Mesendoderm (in vitro differentiated cells): ENCODE data around the gene DAPK1.
"Not testable (repeated sequence)": the region's sequence is repeated elsewhere in the genome, so short reads cannot be mapped to it uniquely, and the experiment has no call there.

ENCODE experiments used
- DNase-seq: peaks from one replicate; pipeline ENCODE4 v3.0.0; 2013
- H2AK5ac ChIP-seq: 2 replicates; pipeline ENCODE4 v1.6.1; 2013; ENCODE audit warnings: low read length, inconsistent platforms
- H2BK120ac ChIP-seq: 2 replicates; pipeline ENCODE4 v1.6.1; 2013; ENCODE audit warnings: low read depth, mild to moderate bottlenecking, low read length, moderate library complexity, mixed read lengths
- H2BK15ac ChIP-seq: replicated peaks from 2 replicates; pipeline ENCODE4 v1.6.1; 2013; ENCODE audit warnings: low read depth, mild to moderate bottlenecking, moderate library complexity
- H2BK5ac ChIP-seq: 2 replicates; pipeline ENCODE4 v1.6.1; 2013; ENCODE audit warnings: low read length, inconsistent platforms
- H3K18ac ChIP-seq: 2 replicates; pipeline ENCODE4 v1.6.1; 2013; ENCODE audit warnings: mild to moderate bottlenecking, low read length, mixed read lengths
- H3K23ac ChIP-seq: one replicate; pipeline ENCODE4 v1.6.1; 2013; ENCODE audit warnings: low read length
- H3K27ac ChIP-seq: 2 replicates; pipeline ENCODE4 v1.5.1; 2013; ENCODE audit warnings: low read depth, mild to moderate bottlenecking, inconsistent platforms, low read length, moderate library complexity
- H3K27me3 ChIP-seq: 2 replicates; pipeline ENCODE4 v1.6.1; 2013; ENCODE audit warnings: low read length, control low read depth, mild to moderate bottlenecking, inconsistent platforms; ENCODE audit not compliant: insufficient read depth, poor library complexity
- H3K36me3 ChIP-seq: 2 replicates; pipeline ENCODE4 v1.6.1; 2013; ENCODE audit warnings: low read length, inconsistent platforms; ENCODE audit not compliant: control insufficient read depth, insufficient read depth
- H3K4ac ChIP-seq: one replicate; pipeline ENCODE4 v1.6.1; 2013; ENCODE audit warnings: low read depth, mild to moderate bottlenecking, low read length, moderate library complexity
- H3K4me1 ChIP-seq: 2 replicates; pipeline ENCODE4 v1.6.1; 2013; ENCODE audit warnings: low read depth, low read length, inconsistent platforms; ENCODE audit not compliant: control insufficient read depth
- H3K4me2 ChIP-seq: 2 replicates; pipeline ENCODE4 v1.6.1; 2013; ENCODE audit warnings: low read length
- H3K4me3 ChIP-seq: 2 replicates; pipeline ENCODE4 v1.5.1; 2013; ENCODE audit warnings: mild to moderate bottlenecking, low read length
- H3K56ac ChIP-seq: one replicate; pipeline ENCODE4 v1.6.1; 2013; ENCODE audit warnings: low read length
- H3K79me1 ChIP-seq: 2 replicates; pipeline ENCODE4 v1.6.1; 2013; ENCODE audit warnings: low read length, inconsistent platforms
- H3K79me2 ChIP-seq: 2 replicates; pipeline ENCODE4 v1.6.1; 2013; ENCODE audit warnings: mild to moderate bottlenecking, low read length; ENCODE audit not compliant: control insufficient read depth, insufficient read depth
- H3K9ac ChIP-seq: 2 replicates; pipeline ENCODE4 v1.6.1; 2013; ENCODE audit warnings: low read length, inconsistent platforms
- H4K5ac ChIP-seq: one replicate; pipeline ENCODE4 v1.6.1; 2013; ENCODE audit warnings: low read length
- H4K8ac ChIP-seq: one replicate; pipeline ENCODE4 v1.6.1; 2013; ENCODE audit warnings: low read depth, mild to moderate bottlenecking, control low read depth, low read length, moderate library complexity
- WGBS: extraction: QIAGEN DNeasy Blood & Tissue Kit; methylation state at CpG from one replicate; pipeline ENCODE4 v1.1.7; 2013; ENCODE audit warnings: low lambda C conversion rate, missing lambda C conversion rate; ENCODE audit not compliant: insufficient coverage; ENCODE audit errors: extremely low coverage; 5-methylcytosine and 5-hydroxymethylcytosine counted together

Gene DAPK1

GRCh38 chr9:87547671-87548081, 50.0 kb downstream of the DAPK1 start:
- Histone ChIP-seq H3K56ac (no peak overlapping the region), H3K4me3 (no peak overlapping the region), H3K4ac (no peak overlapping the region), H3K4me2 (no peak overlapping the region), H2BK120ac (no peak overlapping the region), H3K27ac (no peak overlapping the region), H2BK15ac (no peak overlapping the region), H3K4me1 (no peaks in the 10 kb centered on the region), H4K8ac (no peak overlapping the region), H3K36me3 (no peaks in the 10 kb centered on the region), H3K27me3 (no peaks in the 10 kb centered on the region), H2BK5ac (no peak overlapping the region), H4K5ac (no peak overlapping the region), H3K79me1 (peaks cover 17% of the 10 kb centered on the region), H3K79me2 (peaks cover 16% of the 10 kb centered on the region), H2AK5ac (no peak overlapping the region), H3K9ac (no peak overlapping the region), H3K18ac (no peak overlapping the region), H3K23ac (no peak overlapping the region)
- no CpG with 5 or more reads among the region's 6 CpGs for WGBS
- DNase-seq: peak; percentile 58

- Histone ChIP-seq H3K9ac (no peak overlapping the region), H4K5ac (no peak overlapping the region), H2BK120ac (no peak overlapping the region), H3K56ac (no peak overlapping the region), H3K79me2 (peaks cover 16% of the 10 kb centered on the region), H3K23ac (no peak overlapping the region), H3K4me2 (no peak overlapping the region), H3K18ac (no peak overlapping the region), H3K36me3 (no peaks in the 10 kb centered on the region), H3K4me3 (no peak overlapping the region), H3K27me3 (no peaks in the 10 kb centered on the region), H2AK5ac (no peak overlapping the region), H3K4ac (no peak overlapping the region), H2BK15ac (no peak overlapping the region), H3K79me1 (peaks cover 17% of the 10 kb centered on the region), H3K4me1 (no peaks in the 10 kb centered on the region), H4K8ac (no peak overlapping the region), H2BK5ac (no peak overlapping the region), H3K27ac (no peak overlapping the region)
- DNase-seq: no peak
- WGBS: no CpG with 5 or more reads among the region's 3 CpGs
Observed at GRCh38 chr9:87548159-87548558, 50.5 kb downstream of the DAPK1 start.

GRCh38 chr9:87549088-87549487, 51.4 kb downstream of the DAPK1 start:
- H3K36me3 ChIP-seq, H3K18ac ChIP-seq, H3K4me2 ChIP-seq, H4K8ac ChIP-seq, H2BK120ac ChIP-seq, H4K5ac ChIP-seq, H2BK15ac ChIP-seq, DNase-seq, H2AK5ac ChIP-seq, H3K9ac ChIP-seq, H3K23ac ChIP-seq, H3K4ac ChIP-seq, H3K27ac ChIP-seq, H3K56ac ChIP-seq, H2BK5ac ChIP-seq, H3K4me1 ChIP-seq, H3K27me3 ChIP-seq, H3K4me3 ChIP-seq: not testable (repeated sequence)
- WGBS: no CpG with 5 or more reads among the region's 2 CpGs
- Histone ChIP-seq H3K79me1 (peaks cover 17% of the 10 kb centered on the region), H3K79me2 (peaks cover 16% of the 10 kb centered on the region)

- Histone ChIP-seq H2BK15ac (no peak overlapping the region), H3K27ac (no peak overlapping the region), H3K27me3 (no peaks in the 10 kb centered on the region), H3K79me1 (peaks cover 19% of the 10 kb centered on the region), H3K4me1 (no peaks in the 10 kb centered on the region), H3K4me2 (no peak overlapping the region), H3K4ac (no peak overlapping the region), H2BK5ac (no peak overlapping the region), H2AK5ac (no peak overlapping the region), H2BK120ac (no peak overlapping the region), H3K18ac (no peak overlapping the region), H3K56ac (no peak overlapping the region), H4K5ac (no peak overlapping the region), H4K8ac (no peak overlapping the region), H3K79me2 (peaks cover 16% of the 10 kb centered on the region), H3K36me3 (no peaks in the 10 kb centered on the region), H3K9ac (no peak overlapping the region), H3K23ac (no peak overlapping the region), H3K4me3 (no peak overlapping the region)
- WGBS: no CpG with 5 or more reads among the region's 7 CpGs
- DNase-seq: no peak
Observed at GRCh38 chr9:87549791-87550190, 52.1 kb downstream of the DAPK1 start.

GRCh38 chr9:87550253-87550954, 52.7 kb downstream of the DAPK1 start:
- Histone ChIP-seq H3K9ac (no peak overlapping the region), H3K23ac (no peak overlapping the region), H3K4me2 (no peak overlapping the region), H3K4ac (no peak overlapping the region), H3K56ac (no peak overlapping the region), H3K18ac (no peak overlapping the region), H2BK5ac (no peak overlapping the region), H3K79me1 (peaks cover 19% of the 10 kb centered on the region), H2AK5ac (no peak overlapping the region), H4K5ac (no peak overlapping the region), H3K27me3 (no peaks in the 10 kb centered on the region), H3K4me1 (no peaks in the 10 kb centered on the region), H2BK120ac (no peak overlapping the region), H4K8ac (no peak overlapping the region), H2BK15ac (no peak overlapping the region), H3K36me3 (no peaks in the 10 kb centered on the region), H3K79me2 (peaks cover 16% of the 10 kb centered on the region), H3K4me3 (no peak overlapping the region), H3K27ac (no peak overlapping the region)
- no CpG with 5 or more reads among the region's 5 CpGs for WGBS
- no peak for DNase-seq

GRCh38 chr9:87551772-87552217, 54.1 kb downstream of the DAPK1 start:
- H3K4me3 ChIP-seq: no peak overlapping the region
- H2BK15ac ChIP-seq: no peak overlapping the region
- WGBS: no CpG with 5 or more reads among the region's 10 CpGs
- peaks cover 20% of the 10 kb centered on the region for H3K79me2 ChIP-seq
- H3K56ac ChIP-seq: no peak overlapping the region
- peak; percentile 56 for DNase-seq
- peaks cover 23% of the 10 kb centered on the region for H3K79me1 ChIP-seq
- H2BK120ac ChIP-seq: no peak overlapping the region
- no peak overlapping the region for H2BK5ac ChIP-seq
- H3K4me2 ChIP-seq: no peak overlapping the region
- no peaks in the 10 kb centered on the region for H3K27me3 ChIP-seq
- no peak overlapping the region for H3K18ac ChIP-seq
- no peak overlapping the region for H3K27ac ChIP-seq
- H3K4ac ChIP-seq: no peak overlapping the region
- H3K36me3 ChIP-seq: no peaks in the 10 kb centered on the region
- H3K9ac ChIP-seq: no peak overlapping the region
- no peak overlapping the region for H4K5ac ChIP-seq
- no peak overlapping the region for H4K8ac ChIP-seq
- no peaks in the 10 kb centered on the region for H3K4me1 ChIP-seq
- H2AK5ac ChIP-seq: no peak overlapping the region
- no peak overlapping the region for H3K23ac ChIP-seq
